Suprapubic skin (tissue), 3 donors: ENCODE measurements around the gene PASD1.

Experiments used
- CTCF ChIP-seq, 2 donors: fragments of 200-600 bp in 1 of 2; fragments of 450-650 bp in 1 of 2; sonication (generic) in 1 of 2; IDR thresholded peaks; one replicate each; pipeline ENCODE4 v1.5.1; 2016 to 2019; ENCODE audit warnings: antibody characterized with exemption in 2 of 2, mild to moderate bottlenecking in 1 of 2, moderate library complexity in 1 of 2
- POLR2A ChIP-seq, 2 donors: fragments of 450-650 bp; IDR thresholded peaks; one replicate each; pipeline ENCODE4 v1.6.1; 2017; ENCODE audit warnings: antibody characterized with exemption in 2 of 2, mild to moderate bottlenecking in 2 of 2, moderate library complexity in 2 of 2

DNA sequence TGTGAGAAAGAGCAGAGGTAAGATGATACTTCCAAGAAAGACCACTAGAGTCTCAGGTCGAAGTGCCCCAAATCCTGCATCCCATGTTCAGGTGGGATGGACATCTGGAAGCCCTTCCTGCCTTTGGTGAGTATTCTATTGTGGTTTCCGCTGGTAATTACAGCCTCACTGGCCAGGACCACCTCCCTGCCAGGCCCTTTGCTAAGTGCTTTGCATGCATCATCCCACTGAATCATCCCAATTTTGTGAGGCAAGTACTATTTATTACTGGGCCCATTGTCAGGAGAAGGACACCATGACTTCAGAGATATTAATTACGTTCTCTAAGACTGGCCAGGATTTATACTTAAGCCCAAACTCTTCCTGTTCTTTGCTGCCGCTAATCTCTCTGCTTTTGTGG, 10.7 kb upstream of the PASD1 start:
- no peak for TF ChIP-seq CTCF (IDR thresholded peaks at IDR 0.05)
- TF ChIP-seq POLR2A (IDR thresholded peaks at IDR 0.05), result no peak
